ENCODE results near the gene ZKSCAN8.

Gene ZKSCAN8

DNA sequence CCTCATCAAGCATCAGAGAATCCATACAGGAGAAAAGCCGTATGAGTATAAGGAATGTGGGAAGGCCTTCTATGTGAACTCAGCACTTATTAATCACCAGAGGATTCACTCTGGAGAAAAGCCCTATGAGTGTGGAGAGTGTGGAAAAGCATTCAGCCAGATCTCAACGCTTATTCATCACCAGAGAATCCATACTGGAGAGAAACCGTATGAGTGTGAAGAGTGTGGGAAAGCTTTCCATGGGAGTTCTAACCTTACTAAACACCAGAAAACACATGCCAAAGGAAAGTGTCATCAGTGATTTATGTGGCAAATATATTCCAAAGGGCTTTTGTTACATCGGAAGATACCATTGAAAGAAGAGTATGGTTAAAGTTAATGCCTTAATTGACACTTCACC, 25.4 kb downstream of the ZKSCAN8 start:
- Histone ChIP-seq H3K79me1 (replicated peaks; ENCODE audit: low read length, poor library complexity, severe bottlenecking) (no peaks in the 10 kb centered on the region), H3K14ac (ENCODE audit: low read length in 2 of 2) (no peak overlapping the region), H3K18ac (ENCODE audit: low read depth in 1 of 2, low read length in 2 of 2) (no peak overlapping the region), H3K23ac (ENCODE audit: low read length in 2 of 2) (no peak overlapping the region), H2BK5ac (ENCODE audit: low read depth, low read length, poor library complexity, severe bottlenecking) (no peak overlapping the region), H2AK5ac (ENCODE audit: low read length, severe bottlenecking) (no peak overlapping the region), H3K27ac (ENCODE audit: low read length, poor library complexity, severe bottlenecking) (peak overlapping the region; percentile 2), H2BK120ac (ENCODE audit: low read depth, low read length) (no peak overlapping the region), H3K4ac (ENCODE audit: low read depth in 1 of 2, low read length in 2 of 2) (no peak overlapping the region), H3K27me3 (ENCODE audit: control insufficient read depth in 1 of 2, insufficient read depth in 1 of 2, low read length in 2 of 2) (no peaks in the 10 kb centered on the region), H3K36me3 (ENCODE audit: control insufficient read depth in 1 of 2, insufficient read depth in 2 of 2, low read depth in 1 of 2, low read length in 2 of 2) (peaks cover 0 to 12% of the 10 kb centered on the region in 2 experiments), H3K4me3 (ENCODE audit: insufficient read depth in 1 of 2, low read depth in 1 of 2, low read length in 2 of 2) (no peak overlapping the region), H2AFZ (ENCODE audit: low read depth, low read length) (no peak overlapping the region), H3K4me2 (ENCODE audit: low read length, poor library complexity, severe bottlenecking) (no peak overlapping the region), H3K9me3 (ENCODE audit: control insufficient read depth, low read length) (peaks cover 5% of the 10 kb centered on the region), H4K91ac (ENCODE audit: low read length) (no peak overlapping the region), H3K4me1 (ENCODE audit: control insufficient read depth, insufficient read depth, low read depth, low read length) (no peaks in the 10 kb centered on the region), H2BK15ac (ENCODE audit: low read depth, poor library complexity, severe bottlenecking) (no peak overlapping the region), H2BK12ac (ENCODE audit: low read length in 2 of 2) (no peak overlapping the region), H4K8ac (ENCODE audit: low read length) (no peak overlapping the region), H3K9ac (ENCODE audit: low read length) (no peak overlapping the region)
- DNase-seq, result peak; percentile 14
- WGBS, result no CpG with 5 or more reads among the region's 4 CpGs

DNA sequence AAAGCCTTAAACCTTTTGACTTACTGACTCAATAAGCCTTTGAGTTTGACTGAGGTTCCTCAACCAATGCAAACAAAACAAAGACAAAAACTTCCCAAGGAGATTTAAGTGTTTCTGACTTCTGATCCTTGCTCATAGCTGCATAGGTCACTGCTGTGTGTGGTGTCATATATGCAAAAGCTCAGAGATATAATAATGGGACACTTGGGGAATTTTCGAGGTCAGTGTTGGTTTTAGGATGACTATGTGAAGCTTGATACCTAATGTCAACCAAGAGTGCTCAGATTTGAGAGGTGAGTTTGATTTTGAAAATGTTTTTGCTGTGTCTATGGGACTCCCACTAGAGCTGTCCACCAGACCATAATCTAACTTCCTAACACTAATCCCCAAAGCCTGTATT, 26.2 kb downstream of the ZKSCAN8 start:
- Histone ChIP-seq H3K9me3 (ENCODE audit: control insufficient read depth, low read length) (peaks cover 5% of the 10 kb centered on the region), H3K36me3 (ENCODE audit: control insufficient read depth in 1 of 2, insufficient read depth in 2 of 2, low read depth in 1 of 2, low read length in 2 of 2) (peaks cover 0 to 12% of the 10 kb centered on the region in 2 experiments), H3K4me3 (ENCODE audit: insufficient read depth in 1 of 2, low read depth in 1 of 2, low read length in 2 of 2) (no peak overlapping the region), H3K4me2 (ENCODE audit: low read length, poor library complexity, severe bottlenecking) (no peak overlapping the region), H3K27ac (ENCODE audit: low read length, poor library complexity, severe bottlenecking) (no peak overlapping the region), H3K4ac (ENCODE audit: low read depth in 1 of 2, low read length in 2 of 2) (no peak overlapping the region), H2BK5ac (ENCODE audit: low read depth, low read length, poor library complexity, severe bottlenecking) (no peak overlapping the region), H4K91ac (ENCODE audit: low read length) (no peak overlapping the region), H2AK5ac (ENCODE audit: low read length, severe bottlenecking) (no peak overlapping the region), H3K23ac (ENCODE audit: low read length in 2 of 2) (no peak overlapping the region), H2AFZ (ENCODE audit: low read depth, low read length) (no peak overlapping the region), H3K4me1 (ENCODE audit: control insufficient read depth, insufficient read depth, low read depth, low read length) (no peaks in the 10 kb centered on the region), H2BK12ac (ENCODE audit: low read length in 2 of 2) (no peak overlapping the region), H4K8ac (ENCODE audit: low read length) (no peak overlapping the region), H3K9ac (ENCODE audit: low read length) (no peak overlapping the region), H3K79me1 (replicated peaks; ENCODE audit: low read length, poor library complexity, severe bottlenecking) (no peaks in the 10 kb centered on the region), H2BK120ac (ENCODE audit: low read depth, low read length) (no peak overlapping the region), H2BK15ac (ENCODE audit: low read depth, poor library complexity, severe bottlenecking) (no peak overlapping the region), H3K18ac (ENCODE audit: low read depth in 1 of 2, low read length in 2 of 2) (no peak overlapping the region), H3K27me3 (ENCODE audit: control insufficient read depth in 1 of 2, insufficient read depth in 1 of 2, low read length in 2 of 2) (no peaks in the 10 kb centered on the region), H3K14ac (ENCODE audit: low read length in 2 of 2) (no peak overlapping the region)
- WGBS, result 40% methylated on average over 1 of the region's 1 CpG
- DNase-seq, result no peak

DNA sequence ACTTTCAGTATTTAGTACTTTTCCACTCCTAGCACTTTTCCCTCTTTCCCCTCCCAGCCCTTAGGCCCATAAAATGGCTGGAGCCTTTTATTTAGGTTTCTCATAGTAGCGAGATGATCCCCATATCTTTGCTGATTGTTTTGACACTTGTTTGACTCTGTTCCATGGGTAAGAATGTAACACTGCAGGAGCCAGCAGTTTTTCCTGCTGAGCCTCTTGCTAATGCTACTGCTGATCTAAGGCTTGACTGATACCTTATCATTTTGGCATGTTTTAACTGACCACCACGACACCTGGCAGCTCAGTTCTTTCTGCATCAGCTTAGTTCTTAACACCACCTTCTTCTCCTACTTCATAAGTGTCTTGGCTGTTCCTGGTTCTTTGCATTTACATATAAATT, 29.6 kb downstream of the ZKSCAN8 start:
- H4K8ac ChIP-seq (ENCODE audit: low read length), result no peak overlapping the region
- H3K4me3 ChIP-seq (ENCODE audit: insufficient read depth in 1 of 2, low read depth in 1 of 2, low read length in 2 of 2), result no peak overlapping the region
- no peak overlapping the region for H3K27ac ChIP-seq (ENCODE audit: low read length, poor library complexity, severe bottlenecking)
- no peak for DNase-seq
- no peaks in the 10 kb centered on the region for H3K27me3 ChIP-seq (ENCODE audit: control insufficient read depth in 1 of 2, insufficient read depth in 1 of 2, low read length in 2 of 2)
- no peak overlapping the region for H2AK5ac ChIP-seq (ENCODE audit: low read length, severe bottlenecking)
- H3K4me2 ChIP-seq (ENCODE audit: low read length, poor library complexity, severe bottlenecking), result no peak overlapping the region
- peaks cover 19% of the 10 kb centered on the region for H3K9me3 ChIP-seq (ENCODE audit: control insufficient read depth, low read length)
- WGBS, result 20% methylated on average over 2 of the region's 2 CpGs
- no peak overlapping the region for H3K9ac ChIP-seq (ENCODE audit: low read length)
- H3K18ac ChIP-seq (ENCODE audit: low read depth in 1 of 2, low read length in 2 of 2), result no peak overlapping the region
- no peak overlapping the region for H3K4ac ChIP-seq (ENCODE audit: low read depth in 1 of 2, low read length in 2 of 2)
- no peaks in the 10 kb centered on the region for H3K4me1 ChIP-seq (ENCODE audit: control insufficient read depth, insufficient read depth, low read depth, low read length)
- H2AFZ ChIP-seq (ENCODE audit: low read depth, low read length), result no peak overlapping the region
- peaks cover 0 to 11% of the 10 kb centered on the region in 2 experiments for H3K36me3 ChIP-seq (ENCODE audit: control insufficient read depth in 1 of 2, insufficient read depth in 2 of 2, low read depth in 1 of 2, low read length in 2 of 2)
- H2BK12ac ChIP-seq (ENCODE audit: low read length in 2 of 2), result no peak overlapping the region
- H4K91ac ChIP-seq (ENCODE audit: low read length), result no peak overlapping the region
- no peak overlapping the region for H2BK15ac ChIP-seq (ENCODE audit: low read depth, poor library complexity, severe bottlenecking)
- H3K23ac ChIP-seq (ENCODE audit: low read length in 2 of 2), result no peak overlapping the region
- H2BK5ac ChIP-seq (ENCODE audit: low read depth, low read length, poor library complexity, severe bottlenecking), result no peak overlapping the region
- no peak overlapping the region for H3K14ac ChIP-seq (ENCODE audit: low read length in 2 of 2)
- H2BK120ac ChIP-seq (ENCODE audit: low read depth, low read length), result no peak overlapping the region
- no peaks in the 10 kb centered on the region for H3K79me1 ChIP-seq (replicated peaks; ENCODE audit: low read length, poor library complexity, severe bottlenecking)

DNA sequence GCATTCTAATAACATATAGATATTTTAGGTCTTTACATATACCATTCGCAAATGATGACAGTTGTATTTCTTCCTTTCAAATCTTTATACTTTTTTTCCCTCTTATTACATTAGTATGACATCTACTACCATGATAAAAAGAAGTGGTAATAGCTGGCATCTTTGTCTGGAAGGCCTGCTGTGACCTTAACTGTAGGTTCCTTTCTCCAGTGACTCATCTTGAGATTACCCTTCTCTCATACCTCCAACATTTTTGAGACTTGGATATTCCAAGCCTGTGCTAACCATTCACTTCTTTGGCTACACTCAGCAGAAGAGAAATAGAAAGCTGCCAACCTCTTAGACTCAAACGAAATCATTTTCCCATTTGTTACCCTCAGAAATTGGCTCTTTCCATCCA, 30.3 kb downstream of the ZKSCAN8 start:
- no peak overlapping the region for H3K4me2 ChIP-seq (ENCODE audit: low read length, poor library complexity, severe bottlenecking)
- H3K9me3 ChIP-seq (ENCODE audit: control insufficient read depth, low read length), result peaks cover 19% of the 10 kb centered on the region
- H4K91ac ChIP-seq (ENCODE audit: low read length), result no peak overlapping the region
- peaks cover 0 to 5% of the 10 kb centered on the region in 2 experiments for H3K36me3 ChIP-seq (ENCODE audit: control insufficient read depth in 1 of 2, insufficient read depth in 2 of 2, low read depth in 1 of 2, low read length in 2 of 2)
- no peak overlapping the region for H2BK5ac ChIP-seq (ENCODE audit: low read depth, low read length, poor library complexity, severe bottlenecking)
- DNase-seq, result no peak
- 60% methylated on average over 1 of the region's 2 CpGs for WGBS
- no peak overlapping the region for H3K9ac ChIP-seq (ENCODE audit: low read length)
- no peaks in the 10 kb centered on the region for H3K4me1 ChIP-seq (ENCODE audit: control insufficient read depth, insufficient read depth, low read depth, low read length)
- H4K8ac ChIP-seq (ENCODE audit: low read length), result no peak overlapping the region
- H3K27me3 ChIP-seq (ENCODE audit: control insufficient read depth in 1 of 2, insufficient read depth in 1 of 2, low read length in 2 of 2), result no peaks in the 10 kb centered on the region
- no peak overlapping the region for H3K4me3 ChIP-seq (ENCODE audit: insufficient read depth in 1 of 2, low read depth in 1 of 2, low read length in 2 of 2)
- H3K79me1 ChIP-seq (replicated peaks; ENCODE audit: low read length, poor library complexity, severe bottlenecking), result no peaks in the 10 kb centered on the region
- H2AK5ac ChIP-seq (ENCODE audit: low read length, severe bottlenecking), result no peak overlapping the region
- H2BK120ac ChIP-seq (ENCODE audit: low read depth, low read length), result no peak overlapping the region
- H2AFZ ChIP-seq (ENCODE audit: low read depth, low read length), result no peak overlapping the region
- no peak overlapping the region for H3K14ac ChIP-seq (ENCODE audit: low read length in 2 of 2)
- no peak overlapping the region for H3K18ac ChIP-seq (ENCODE audit: low read depth in 1 of 2, low read length in 2 of 2)
- H3K4ac ChIP-seq (ENCODE audit: low read depth in 1 of 2, low read length in 2 of 2), result no peak overlapping the region
- H3K23ac ChIP-seq (ENCODE audit: low read length in 2 of 2), result no peak overlapping the region
- no peak overlapping the region for H2BK15ac ChIP-seq (ENCODE audit: low read depth, poor library complexity, severe bottlenecking)
- H3K27ac ChIP-seq (ENCODE audit: low read length, poor library complexity, severe bottlenecking), result no peak overlapping the region
- no peak overlapping the region for H2BK12ac ChIP-seq (ENCODE audit: low read length in 2 of 2)
